ENCODE measurements around the gene TNNT2. TPM values are rescaled to one million over a fixed set of nuclear protein-coding genes. Genes with fewer than 3 reads are reported as not detected.

TNNT2 gene
- total RNA-seq, 1 experiment from 2014 or later: not detected

DNA sequence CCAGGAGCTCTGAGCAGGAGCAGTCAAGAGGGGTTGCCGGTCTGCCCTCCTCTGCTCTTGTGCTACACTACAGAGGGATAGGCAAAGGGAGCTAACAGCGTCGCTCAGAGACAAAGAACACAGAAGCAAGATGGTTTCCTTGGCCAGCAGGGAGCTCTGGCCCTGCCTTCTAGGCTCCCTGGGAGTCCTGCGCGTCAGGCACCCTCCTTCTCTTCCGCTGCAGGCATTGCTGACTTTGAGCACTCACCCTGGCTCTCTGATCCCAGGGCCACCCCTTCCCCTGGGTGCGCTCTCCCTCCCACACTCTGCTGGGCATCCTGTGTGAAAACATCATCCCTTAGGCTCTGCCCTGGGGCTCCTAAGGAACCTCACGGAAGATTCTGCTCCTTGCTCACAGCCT, 43.6 kb upstream of the TNNT2 start:
- Histone ChIP-seq H3K9me3 (ENCODE audit: control insufficient read depth, insufficient read depth, low read depth, low read length) (no peaks in the 10 kb centered on the region), H3K27me3 (ENCODE audit: control insufficient read depth, insufficient read depth, low read length) (no peaks in the 10 kb centered on the region; the same call in 1 of the 2 replicates), H3K4me3 (ENCODE audit: low read depth in 2 of 2, low read length in 2 of 2) (no peak overlapping the region), H3K36me3 (ENCODE audit: control insufficient read depth, insufficient read depth, low read length) (no peaks in the 10 kb centered on the region), H3K4me1 (ENCODE audit: control insufficient read depth, insufficient read depth, low read length) (no peaks in the 10 kb centered on the region), H3K27ac (ENCODE audit: low read length) (no peak overlapping the region)
- no peak for DNase-seq (ENCODE audit: low read depth, low spot score)
- in situ Hi-C loops (cut with HindIII; ENCODE audit: low pct_unique_long_range_greater_than_20kb, low sequenced_read_pairs): no loop called here
- TF ChIP-seq TCF7L2 (IDR thresholded peaks at IDR 0.05; ENCODE audit: low read depth, low read length): no peak
- TF ChIP-seq, protein P1, sequence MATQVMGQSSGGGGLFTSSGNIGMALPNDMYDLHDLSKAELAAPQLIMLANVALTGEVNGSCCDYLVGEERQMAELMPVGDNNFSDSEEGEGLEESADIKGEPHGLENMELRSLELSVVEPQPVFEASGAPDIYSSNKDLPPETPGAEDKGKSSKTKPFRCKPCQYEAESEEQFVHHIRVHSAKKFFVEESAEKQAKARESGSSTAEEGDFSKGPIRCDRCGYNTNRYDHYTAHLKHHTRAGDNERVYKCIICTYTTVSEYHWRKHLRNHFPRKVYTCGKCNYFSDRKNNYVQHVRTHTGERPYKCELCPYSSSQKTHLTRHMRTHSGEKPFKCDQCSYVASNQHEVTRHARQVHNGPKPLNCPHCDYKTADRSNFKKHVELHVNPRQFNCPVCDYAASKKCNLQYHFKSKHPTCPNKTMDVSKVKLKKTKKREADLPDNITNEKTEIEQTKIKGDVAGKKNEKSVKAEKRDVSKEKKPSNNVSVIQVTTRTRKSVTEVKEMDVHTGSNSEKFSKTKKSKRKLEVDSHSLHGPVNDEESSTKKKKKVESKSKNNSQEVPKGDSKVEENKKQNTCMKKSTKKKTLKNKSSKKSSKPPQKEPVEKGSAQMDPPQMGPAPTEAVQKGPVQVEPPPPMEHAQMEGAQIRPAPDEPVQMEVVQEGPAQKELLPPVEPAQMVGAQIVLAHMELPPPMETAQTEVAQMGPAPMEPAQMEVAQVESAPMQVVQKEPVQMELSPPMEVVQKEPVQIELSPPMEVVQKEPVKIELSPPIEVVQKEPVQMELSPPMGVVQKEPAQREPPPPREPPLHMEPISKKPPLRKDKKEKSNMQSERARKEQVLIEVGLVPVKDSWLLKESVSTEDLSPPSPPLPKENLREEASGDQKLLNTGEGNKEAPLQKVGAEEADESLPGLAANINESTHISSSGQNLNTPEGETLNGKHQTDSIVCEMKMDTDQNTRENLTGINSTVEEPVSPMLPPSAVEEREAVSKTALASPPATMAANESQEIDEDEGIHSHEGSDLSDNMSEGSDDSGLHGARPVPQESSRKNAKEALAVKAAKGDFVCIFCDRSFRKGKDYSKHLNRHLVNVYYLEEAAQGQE (IDR thresholded peaks at IDR 0.05; ENCODE audit: insufficient read depth in 1 of 2, low read depth in 2 of 2, low read length in 1 of 2): no peak
- TF ChIP-seq, protein P2, sequence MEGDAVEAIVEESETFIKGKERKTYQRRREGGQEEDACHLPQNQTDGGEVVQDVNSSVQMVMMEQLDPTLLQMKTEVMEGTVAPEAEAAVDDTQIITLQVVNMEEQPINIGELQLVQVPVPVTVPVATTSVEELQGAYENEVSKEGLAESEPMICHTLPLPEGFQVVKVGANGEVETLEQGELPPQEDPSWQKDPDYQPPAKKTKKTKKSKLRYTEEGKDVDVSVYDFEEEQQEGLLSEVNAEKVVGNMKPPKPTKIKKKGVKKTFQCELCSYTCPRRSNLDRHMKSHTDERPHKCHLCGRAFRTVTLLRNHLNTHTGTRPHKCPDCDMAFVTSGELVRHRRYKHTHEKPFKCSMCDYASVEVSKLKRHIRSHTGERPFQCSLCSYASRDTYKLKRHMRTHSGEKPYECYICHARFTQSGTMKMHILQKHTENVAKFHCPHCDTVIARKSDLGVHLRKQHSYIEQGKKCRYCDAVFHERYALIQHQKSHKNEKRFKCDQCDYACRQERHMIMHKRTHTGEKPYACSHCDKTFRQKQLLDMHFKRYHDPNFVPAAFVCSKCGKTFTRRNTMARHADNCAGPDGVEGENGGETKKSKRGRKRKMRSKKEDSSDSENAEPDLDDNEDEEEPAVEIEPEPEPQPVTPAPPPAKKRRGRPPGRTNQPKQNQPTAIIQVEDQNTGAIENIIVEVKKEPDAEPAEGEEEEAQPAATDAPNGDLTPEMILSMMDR (IDR thresholded peaks at IDR 0.05): no peak
- no peak for TF ChIP-seq POLR2AphosphoS5 (IDR thresholded peaks at IDR 0.05; ENCODE audit: low read depth, low read length)
- ChIA-PET POLR2A (no interaction called here), CTCF (interaction anchor here (0.6 to 1.7 kb wide), 2 partner anchors 15 to 27 kb away, joined by 4 to 5 read pairs; no protein-coding TSS in a partner anchor)
- intact Hi-C loops (cut with micrococcal nuclease; ENCODE audit: unreplicated experiment): no loop called here
- no TSS peak for BruUV-seq (replicated peaks)
- no peak for ATAC-seq

DNA sequence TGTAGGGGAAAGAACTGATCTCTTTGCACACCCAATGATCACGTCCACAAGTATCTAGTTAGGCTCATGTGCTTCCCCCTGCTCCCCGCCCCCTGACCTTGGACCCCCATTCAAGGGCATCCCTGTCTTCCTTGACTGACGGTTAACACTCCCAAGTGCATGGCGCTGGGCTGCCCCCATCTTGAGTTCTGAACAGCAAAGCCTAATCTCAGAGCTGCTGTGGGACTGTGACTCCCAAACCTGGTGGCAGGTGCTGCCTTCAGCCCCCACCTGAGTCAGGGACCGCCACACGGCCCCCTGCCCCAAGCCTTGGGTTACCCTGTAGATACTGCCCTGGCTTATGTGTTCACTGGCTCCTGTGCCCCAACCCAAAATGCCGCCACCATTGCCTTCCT, 43.1 kb upstream of the TNNT2 start:
- no peak for DNase-seq (ENCODE audit: low read depth, low spot score)
- ATAC-seq: no peak
- CTCF ChIA-PET: interaction anchor here (0.6 to 1.7 kb wide), 2 partner anchors 15 to 28 kb away, joined by 4 to 5 read pairs; no protein-coding TSS in a partner anchor
- Histone ChIP-seq H3K27ac (ENCODE audit: low read length) (no peak overlapping the region), H3K4me1 (ENCODE audit: control insufficient read depth, insufficient read depth, low read length) (no peaks in the 10 kb centered on the region), H3K27me3 (ENCODE audit: control insufficient read depth, insufficient read depth, low read length) (peaks cover 3% of the 10 kb centered on the region), H3K4me3 (ENCODE audit: low read depth in 2 of 2, low read length in 2 of 2) (no peak overlapping the region), H3K9me3 (ENCODE audit: control insufficient read depth, insufficient read depth, low read depth, low read length) (no peaks in the 10 kb centered on the region), H3K36me3 (ENCODE audit: control insufficient read depth, insufficient read depth, low read length) (no peaks in the 10 kb centered on the region)
- TF ChIP-seq, protein P1 (IDR thresholded peaks at IDR 0.05; ENCODE audit: insufficient read depth in 1 of 2, low read depth in 2 of 2, low read length in 1 of 2): no peak
- TF ChIP-seq SIN3A (IDR thresholded peaks at IDR 0.05; ENCODE audit: borderline replicate concordance, insufficient read depth, low read depth, low read length): no peak
- TF ChIP-seq, protein P2 (IDR thresholded peaks at IDR 0.05): no peak
- no peak for TF ChIP-seq TCF7L2 (IDR thresholded peaks at IDR 0.05; ENCODE audit: low read depth, low read length)
- no peak for TF ChIP-seq POLR2AphosphoS5 (IDR thresholded peaks at IDR 0.05; ENCODE audit: low read depth, low read length)
- BruUV-seq (replicated peaks): no TSS peak
- in situ Hi-C loops (cut with HindIII; ENCODE audit: low pct_unique_long_range_greater_than_20kb, low sequenced_read_pairs) (no loop called here), intact Hi-C loops (cut with micrococcal nuclease; ENCODE audit: unreplicated experiment) (no loop called here)
- POLR2A ChIA-PET: no interaction called here

Measured in Panc1 (cell line).